ENCODE measurements around the gene CTDP1.

GRCh38 chr18:79681484-79682387, 2.1 kb downstream of the CTDP1 start:
- TF ChIP-seq CTCF (IDR thresholded peaks at IDR 0.05) (no peak), POLR2A (IDR thresholded peaks at IDR 0.05) (no peak)

Data from lower leg skin (tissue), 3 donors.